SK-N-SH (cell line): ENCODE data around the gene ERC2. TPM values are rescaled to one million over a fixed set of nuclear protein-coding genes. Genes with fewer than 3 reads are reported as not detected.

Experiments used
- CTCF ChIA-PET: fragments of 300-600, 350-600 bp; formaldehyde crosslinking; extraction: SDS; loops from one replicate; lab custom pipeline; 2021; lab: Yijun Ruan, JAX
- POLR2A ChIA-PET: fragments of 350-600 bp; sonication (Branson Sonifier 250); formaldehyde crosslinking; extraction: SDS; loops from one replicate; lab custom pipeline; 2020; ENCODE audit warnings: antibody characterized with exemption, inconsistent platforms; lab: Yijun Ruan, JAX
- DNase-seq: peaks from one replicate; pipeline ENCODE4 v3.0.0; 2012
- H2AFZ ChIP-seq: fragments of 200-600 bp; sonication (generic); 2 replicates; pipeline ENCODE4 v1.8.1; 2016; ENCODE audit warnings: antibody characterized with exemption, mild to moderate bottlenecking, low read depth
- H3F3A ChIP-seq: fragments of 200-600 bp; sonication (generic); replicated peaks from 2 replicates; pipeline ENCODE3; 2016; ENCODE audit warnings: antibody characterized with exemption, mild to moderate bottlenecking; ENCODE audit not compliant: insufficient read depth
- H3K27ac ChIP-seq, 2 experiments: fragments of 200-500 bp in 1 of 2; fragments of 200-600 bp in 1 of 2; sonication (Bioruptor generic) in 1 of 2; sonication (generic), shearing (Covaris generic) in 1 of 2; 2 replicates each; pipeline versions ENCODE4 v1.5.1 to v1.6.1; 2014 to 2016; ENCODE audit warnings: low read depth in 2 of 2, inconsistent platforms in 1 of 2, low read length in 1 of 2, mild to moderate bottlenecking in 1 of 2, mixed read lengths in 1 of 2
- H3K27me3 ChIP-seq: fragments of 200-600 bp; sonication (generic), shearing (Covaris generic); 2 replicates; pipeline ENCODE4 v1.6.1; 2016; ENCODE audit warnings: mixed run types; ENCODE audit not compliant: insufficient read depth
- H3K36me3 ChIP-seq, 2 experiments: fragments of 200-500 bp in 1 of 2; fragments of 200-600 bp in 1 of 2; sonication (Bioruptor generic) in 1 of 2; sonication (generic) in 1 of 2; replicated peaks in 1 of 2; 2 replicates each; pipeline versions ENCODE3 to v1.5.1; 2014 to 2016; ENCODE audit warnings: low read length in 1 of 2, mild to moderate bottlenecking in 1 of 2; ENCODE audit not compliant: insufficient read depth in 2 of 2, control insufficient read depth in 1 of 2
- H3K4me1 ChIP-seq, 2 experiments: fragments of 200-500 bp in 1 of 2; fragments of 200-600 bp in 1 of 2; sonication (Bioruptor generic) in 1 of 2; sonication (generic), shearing (Covaris generic) in 1 of 2; 2 replicates each; pipeline versions ENCODE4 v1.5.1 to v1.6.1; 2014 to 2016; ENCODE audit warnings: low read depth in 1 of 2, low read length in 1 of 2, mixed run types in 1 of 2; ENCODE audit not compliant: insufficient read depth in 2 of 2, control insufficient read depth in 1 of 2
- H3K4me2 ChIP-seq: fragments of 200-600 bp; sonication (generic), shearing (Covaris generic); 2 replicates; pipeline ENCODE4 v1.6.1; 2017; ENCODE audit warnings: mixed run types
- H3K4me3 ChIP-seq, 2 experiments: fragments of 200-500 bp in 1 of 2; fragments of 200-600 bp in 1 of 2; sonication (Bioruptor generic) in 1 of 2; sonication (generic), shearing (Covaris generic) in 1 of 2; 2 replicates each; pipeline versions ENCODE4 v1.5.1 to v1.8.1; 2014 to 2016; ENCODE audit warnings: low read depth in 2 of 2, inconsistent platforms in 1 of 2, low read length in 1 of 2, mild to moderate bottlenecking in 1 of 2, mixed read lengths in 1 of 2, moderate library complexity in 1 of 2
- H3K79me2 ChIP-seq: fragments of 200-600 bp; sonication (generic); 2 replicates; pipeline ENCODE4 v1.8.1; 2017; ENCODE audit warnings: mild to moderate bottlenecking; ENCODE audit not compliant: insufficient read depth
- H3K9ac ChIP-seq: fragments of 200-600 bp; sonication (generic); 2 replicates; pipeline ENCODE4 v1.6.1; 2017; ENCODE audit warnings: mixed run types
- H3K9me2 ChIP-seq: fragments of 200-600 bp; sonication (generic); 2 replicates; pipeline ENCODE4 v1.6.1; 2017; ENCODE audit warnings: mixed run types
- H3K9me3 ChIP-seq: fragments of 200-600 bp; sonication (generic); 2 replicates; pipeline ENCODE4 v1.6.1; 2017; ENCODE audit warnings: mixed run types, mild to moderate bottlenecking, moderate library complexity
- H4K20me1 ChIP-seq: fragments of 200-600 bp; sonication (generic); 2 replicates; pipeline ENCODE4 v1.6.1; 2017; ENCODE audit warnings: mild to moderate bottlenecking, mixed run types; ENCODE audit not compliant: insufficient read depth
- CHD2 ChIP-seq: fragments of 150-350 bp; IDR thresholded peaks from 2 replicates; pipeline ENCODE4 v1.6.1; 2018; ENCODE audit warnings: low read length; ENCODE audit not compliant: partially characterized antibody
- CTCF ChIP-seq: fragments of 200-600 bp; sonication (generic); IDR thresholded peaks from 2 replicates; pipeline ENCODE4 v1.6.1; 2017; ENCODE audit warnings: antibody characterized with exemption, mild to moderate bottlenecking, moderate library complexity
- EP300 ChIP-seq, 2 experiments: IDR thresholded peaks; 2 replicates each; pipeline versions ENCODE4 v1.4.0 to v1.6.1; 2012; ENCODE audit warnings: borderline replicate concordance in 1 of 2, low read depth in 1 of 2, low read length in 1 of 2
- EZH2phosphoT487 ChIP-seq: fragments of 200-600 bp; sonication (generic); IDR thresholded peaks from 2 replicates; pipeline ENCODE4 v1.6.1; 2017; ENCODE audit warnings: low read depth, mixed run types, mild to moderate bottlenecking, antibody characterized with exemption, moderate library complexity, borderline replicate concordance
- FOXJ3 ChIP-seq: sonication (generic); formaldehyde crosslinking; IDR thresholded peaks from 2 replicates; pipeline ENCODE4 v1.5.1; 2020; ENCODE audit warnings: mild to moderate bottlenecking, missing genetic modification reagents
- FOXM1 ChIP-seq: IDR thresholded peaks from 2 replicates; pipeline ENCODE4 v1.4.0; 2012; ENCODE audit warnings: low read depth, mild to moderate bottlenecking
- GABPA ChIP-seq: IDR thresholded peaks from 2 replicates; pipeline ENCODE4 v1.4.0; 2012; ENCODE audit warnings: low read depth, mild to moderate bottlenecking
- JUND ChIP-seq: IDR thresholded peaks from 2 replicates; pipeline ENCODE4 v1.4.0; 2012
- MXI1 ChIP-seq: IDR thresholded peaks from 2 replicates; pipeline ENCODE4 v1.6.1; 2012; ENCODE audit warnings: mild to moderate bottlenecking, low read depth, low read length, improper control_type of control experiment
- NFIC ChIP-seq: IDR thresholded peaks from 2 replicates; pipeline ENCODE4 v1.4.0; 2012; ENCODE audit warnings: borderline replicate concordance
- RAD21 ChIP-seq: IDR thresholded peaks from 2 replicates; pipeline ENCODE4 v1.6.1; 2012; ENCODE audit warnings: mild to moderate bottlenecking, low read length
- RCOR1 ChIP-seq: fragments of 150-350 bp; IDR thresholded peaks from 2 replicates; pipeline ENCODE4 v1.6.1; 2017; ENCODE audit warnings: antibody characterized with exemption, low read length
- SIN3A ChIP-seq: IDR thresholded peaks from 2 replicates; pipeline ENCODE4 v1.6.1; 2012; ENCODE audit warnings: low read depth, mild to moderate bottlenecking, low read length, moderate library complexity, borderline replicate concordance
- SMC3 ChIP-seq: IDR thresholded peaks from 2 replicates; pipeline ENCODE4 v1.6.1; 2012; ENCODE audit warnings: low read depth, low read length, improper control_type of control experiment
- TCF12 ChIP-seq: IDR thresholded peaks from 2 replicates; pipeline ENCODE4 v1.4.0; 2012
- TEAD4 ChIP-seq: IDR thresholded peaks from 2 replicates; pipeline ENCODE4 v1.4.0; 2012; ENCODE audit warnings: mild to moderate bottlenecking, borderline replicate concordance; ENCODE audit not compliant: insufficient read depth
- YY1 ChIP-seq: IDR thresholded peaks from 2 replicates; pipeline ENCODE4 v1.4.0; 2012; ENCODE audit warnings: low read depth, mild to moderate bottlenecking
- WGBS: methylation state at CpG from one replicate; pipeline ENCODE4 v1.1.6; 2017; ENCODE audit warnings: low lambda C conversion rate; 5-methylcytosine and 5-hydroxymethylcytosine counted together
- polyA plus RNA-seq, 3 experiments: library from polyadenylated mRNA; depleted of rRNA; stranded (reverse); fragments of >200 nt; gene quantifications; 2 replicates each; pipeline ENCODE4 v1.2.3, GENCODE V29; 2012
- TF ChIP-seq, protein P1 (sequence below): IDR thresholded peaks from 2 replicates; pipeline ENCODE4 v1.4.0; 2012; ENCODE audit warnings: low read depth, borderline replicate concordance
- TF ChIP-seq, protein P2 (sequence below): fragments of 150-350 bp; IDR thresholded peaks from 2 replicates; pipeline ENCODE4 v1.6.1; 2017; ENCODE audit warnings: antibody characterized with exemption, low read length, low read depth, borderline replicate concordance
- TF ChIP-seq, protein P3 (sequence below): IDR thresholded peaks from 2 replicates; pipeline ENCODE4; 2012

Gene ERC2
- polyA plus RNA-seq, 1 of the 3 experiments (the other 2 are of a cell fraction): 1.6 TPM

DNA sequence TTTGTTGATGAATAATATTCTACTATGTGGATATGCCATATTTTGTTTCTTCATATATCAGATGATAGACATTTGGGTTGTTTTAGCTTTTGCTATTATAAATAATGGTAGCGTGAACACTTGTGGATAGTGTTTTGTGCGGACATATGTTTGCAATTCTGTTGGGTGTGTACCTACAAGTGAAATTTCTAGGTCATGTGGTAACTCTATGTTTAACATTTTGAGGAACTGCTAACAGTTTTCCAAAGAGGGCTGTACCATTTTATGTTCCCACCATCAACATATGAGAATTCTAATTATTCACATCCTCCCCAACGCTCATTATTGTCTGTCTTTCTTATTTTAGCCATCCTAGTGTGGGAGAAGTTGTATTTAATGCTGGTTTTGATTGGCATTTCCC lies 303.8 kb downstream of the ERC2 start:
- ChIA-PET CTCF (no interaction called here), POLR2A (no interaction called here)
- no peak overlapping the region for H3K9ac ChIP-seq
- no peaks in the 10 kb centered on the region for H3K4me1 ChIP-seq
- H3K27ac ChIP-seq: no peak overlapping the region
- no peak for DNase-seq
- H3F3A ChIP-seq: no peaks in the 10 kb centered on the region
- H3K79me2 ChIP-seq: no peaks in the 10 kb centered on the region
- H3K4me3 ChIP-seq: no peak overlapping the region
- H3K4me2 ChIP-seq: no peak overlapping the region
- 75% methylated on average over 3 of the region's 3 CpGs for WGBS
- no peaks in the 10 kb centered on the region; the same call in 1 of the 2 replicates for H3K9me3 ChIP-seq
- TF ChIP-seq RCOR1 (no peak), EP300 (IDR thresholded peaks at IDR 0.05; ENCODE audit: borderline replicate concordance in 1 of 2, low read depth in 1 of 2, low read length in 1 of 2) (no peak), NFIC (no peak), GABPA (no peak), FOXJ3 (CRISPR knock-in tag) (no peak), EZH2phosphoT487 (no peak), JUND (no peak), CHD2 (no peak), TCF12 (no peak), CTCF (no peak)
- TF ChIP-seq, protein P1, sequence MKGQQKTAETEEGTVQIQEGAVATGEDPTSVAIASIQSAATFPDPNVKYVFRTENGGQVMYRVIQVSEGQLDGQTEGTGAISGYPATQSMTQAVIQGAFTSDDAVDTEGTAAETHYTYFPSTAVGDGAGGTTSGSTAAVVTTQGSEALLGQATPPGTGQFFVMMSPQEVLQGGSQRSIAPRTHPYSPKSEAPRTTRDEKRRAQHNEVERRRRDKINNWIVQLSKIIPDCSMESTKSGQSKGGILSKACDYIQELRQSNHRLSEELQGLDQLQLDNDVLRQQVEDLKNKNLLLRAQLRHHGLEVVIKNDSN: no peak
- H4K20me1 ChIP-seq: no peaks in the 10 kb centered on the region
- no peaks in the 10 kb centered on the region for H3K36me3 ChIP-seq
- H3K27me3 ChIP-seq: no peaks in the 10 kb centered on the region
- no peak overlapping the region for H2AFZ ChIP-seq
- no peaks in the 10 kb centered on the region for H3K9me2 ChIP-seq

GRCh38 chr3:56157693-56158362 lies 310.4 kb downstream of the ERC2 start:
- WGBS: 72% methylated on average over 2 of the region's 3 CpGs
- TF ChIP-seq EP300 (IDR thresholded peaks at IDR 0.05; ENCODE audit: borderline replicate concordance in 1 of 2, low read depth in 1 of 2, low read length in 1 of 2) (no peak), FOXM1 (no peak), SMC3 (no peak), SIN3A (no peak), YY1 (no peak), RCOR1 (no peak), MXI1 (no peak), CHD2 (no peak), EZH2phosphoT487 (no peak), RAD21 (no peak), TEAD4 (no peak)
- TF ChIP-seq, protein P2, sequence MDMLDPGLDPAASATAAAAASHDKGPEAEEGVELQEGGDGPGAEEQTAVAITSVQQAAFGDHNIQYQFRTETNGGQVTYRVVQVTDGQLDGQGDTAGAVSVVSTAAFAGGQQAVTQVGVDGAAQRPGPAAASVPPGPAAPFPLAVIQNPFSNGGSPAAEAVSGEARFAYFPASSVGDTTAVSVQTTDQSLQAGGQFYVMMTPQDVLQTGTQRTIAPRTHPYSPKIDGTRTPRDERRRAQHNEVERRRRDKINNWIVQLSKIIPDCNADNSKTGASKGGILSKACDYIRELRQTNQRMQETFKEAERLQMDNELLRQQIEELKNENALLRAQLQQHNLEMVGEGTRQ: no peak
- TF ChIP-seq, protein P3, sequence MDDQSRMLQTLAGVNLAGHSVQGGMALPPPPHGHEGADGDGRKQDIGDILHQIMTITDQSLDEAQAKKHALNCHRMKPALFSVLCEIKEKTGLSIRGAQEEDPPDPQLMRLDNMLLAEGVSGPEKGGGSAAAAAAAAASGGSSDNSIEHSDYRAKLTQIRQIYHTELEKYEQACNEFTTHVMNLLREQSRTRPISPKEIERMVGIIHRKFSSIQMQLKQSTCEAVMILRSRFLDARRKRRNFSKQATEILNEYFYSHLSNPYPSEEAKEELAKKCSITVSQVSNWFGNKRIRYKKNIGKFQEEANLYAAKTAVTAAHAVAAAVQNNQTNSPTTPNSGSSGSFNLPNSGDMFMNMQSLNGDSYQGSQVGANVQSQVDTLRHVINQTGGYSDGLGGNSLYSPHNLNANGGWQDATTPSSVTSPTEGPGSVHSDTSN: no peak
- TF ChIP-seq, protein P1: no peak

More at GRCh38 chr3:56157693-56158362, 310.4 kb downstream of the ERC2 start:
- Histone ChIP-seq H3K27ac (no peak overlapping the region), H3K9me3 (no peaks in the 10 kb centered on the region), H3K4me1 (no peaks in the 10 kb centered on the region), H3K27me3 (no peaks in the 10 kb centered on the region), H3K4me3 (no peak overlapping the region), H3K9me2 (no peaks in the 10 kb centered on the region), H2AFZ (no peak overlapping the region), H3K9ac (no peak overlapping the region), H3K36me3 (no peaks in the 10 kb centered on the region), H3K79me2 (no peaks in the 10 kb centered on the region), H4K20me1 (no peaks in the 10 kb centered on the region), H3K4me2 (no peak overlapping the region), H3F3A (no peaks in the 10 kb centered on the region)
- ChIA-PET POLR2A (no interaction called here), CTCF (interaction anchor here (0.8 kb wide), 1 partner anchor 673 kb away, joined by 3 read pairs; no protein-coding TSS in a partner anchor)
- DNase-seq: no peak
